ENCODE measurements around the gene PROSER2.

PROSER2 gene

DNA sequence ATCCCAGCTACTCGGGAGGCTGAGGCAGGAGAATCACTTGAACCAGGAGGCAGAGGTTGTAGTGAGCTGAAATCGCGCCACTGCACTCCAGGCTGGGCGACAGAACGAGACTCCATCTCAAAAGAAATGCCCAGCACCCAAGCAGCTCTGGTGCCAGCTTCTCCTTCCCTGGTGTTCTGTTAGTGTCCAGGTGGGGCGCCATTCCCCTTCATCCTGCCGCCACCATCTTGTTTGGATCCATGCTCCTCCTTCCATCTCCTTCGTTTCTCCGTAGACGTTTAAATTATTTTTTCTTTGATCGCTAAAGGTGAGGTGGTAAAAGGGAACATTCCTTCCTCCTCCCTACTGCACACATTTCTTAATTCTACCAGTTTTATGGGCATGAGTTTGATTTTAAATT, 30.3 kb downstream of the PROSER2 start:
- Histone ChIP-seq H4K12ac (ENCODE audit: low read depth, low read length) (no peak overlapping the region), H2BK12ac (ENCODE audit: low read length) (no peak overlapping the region), H3K23ac (ENCODE audit: low read length) (no peak overlapping the region), H3K79me1 (ENCODE audit: low read length) (no peaks in the 10 kb centered on the region), H3K9ac (ENCODE audit: low read length) (no peak overlapping the region), H2AFZ (ENCODE audit: insufficient read depth, low read length, poor library complexity) (no peak overlapping the region), H3K79me2 (ENCODE audit: control insufficient read depth, insufficient read depth, low read length, poor library complexity) (no peaks in the 10 kb centered on the region), H3K27me3 (ENCODE audit: insufficient read depth, low read length) (no peaks in the 10 kb centered on the region), H2BK5ac (ENCODE audit: low read depth, low read length, poor library complexity) (no peak overlapping the region), H2AK5ac (ENCODE audit: low read length) (no peak overlapping the region), H3K18ac (ENCODE audit: low read length) (no peak overlapping the region), H3K14ac (ENCODE audit: low read length) (no peak overlapping the region), H3K36me3 (ENCODE audit: control insufficient read depth in 1 of 2, insufficient read depth in 2 of 2, low read length in 2 of 2) (peaks cover 17 to 29% of the 10 kb centered on the region in 2 experiments), H3K9me3 (ENCODE audit: insufficient read depth, low read depth, low read length) (no peaks in the 10 kb centered on the region), H4K91ac (ENCODE audit: low read depth, low read length) (no peak overlapping the region), H3K4me3 (ENCODE audit: low read depth, low read length) (no peak overlapping the region), H3K27ac (ENCODE audit: low read depth, low read length) (no peak overlapping the region), H4K8ac (ENCODE audit: low read depth, low read length) (no peak overlapping the region), H3K4me2 (ENCODE audit: low read length) (no peak overlapping the region), H3K4me1 (ENCODE audit: control insufficient read depth in 1 of 2, insufficient read depth in 2 of 2, low read length in 2 of 2) (peaks cover 0 to 5% of the 10 kb centered on the region in 2 experiments), H2BK120ac (ENCODE audit: insufficient read depth, low read length, poor library complexity) (no peak overlapping the region), H3K4ac (ENCODE audit: low read depth, low read length) (no peak overlapping the region)
- no peak for DNase-seq
- WGBS (ENCODE audit: extremely low coverage, insufficient coverage, insufficient read length), result no CpG with 5 or more reads among the region's 11 CpGs

DNA sequence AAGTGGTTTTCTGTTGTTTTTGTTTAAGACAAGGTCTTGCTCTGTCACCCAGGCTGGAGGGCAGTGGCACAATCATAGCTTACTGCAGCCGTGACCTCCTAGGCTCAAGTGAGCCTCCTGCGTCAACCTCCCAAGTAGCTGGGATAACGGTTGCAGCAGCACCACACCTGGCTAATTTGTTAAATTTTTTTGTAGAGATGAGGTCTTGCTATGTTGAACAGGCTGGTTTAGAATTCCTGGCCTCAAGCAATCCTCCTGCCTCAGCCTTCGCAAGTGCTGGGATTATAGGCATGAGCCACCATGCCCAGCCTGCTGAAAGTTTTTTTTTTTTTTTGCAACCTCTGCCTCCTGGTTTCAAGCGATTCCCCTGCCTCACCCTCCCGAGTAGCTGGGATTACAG, 31.1 kb downstream of the PROSER2 start:
- Histone ChIP-seq H3K9ac (ENCODE audit: low read length) (no peak overlapping the region), H3K27me3 (ENCODE audit: insufficient read depth, low read length) (no peaks in the 10 kb centered on the region), H2BK120ac (ENCODE audit: insufficient read depth, low read length, poor library complexity) (no peak overlapping the region), H3K4me2 (ENCODE audit: low read length) (no peak overlapping the region), H3K4ac (ENCODE audit: low read depth, low read length) (no peak overlapping the region), H4K12ac (ENCODE audit: low read depth, low read length) (no peak overlapping the region), H3K9me3 (ENCODE audit: insufficient read depth, low read depth, low read length) (no peaks in the 10 kb centered on the region), H3K23ac (ENCODE audit: low read length) (no peak overlapping the region), H4K8ac (ENCODE audit: low read depth, low read length) (no peak overlapping the region), H3K4me3 (ENCODE audit: low read depth, low read length) (no peak overlapping the region), H2BK5ac (ENCODE audit: low read depth, low read length, poor library complexity) (no peak overlapping the region), H2AK5ac (ENCODE audit: low read length) (no peak overlapping the region), H2BK12ac (ENCODE audit: low read length) (no peak overlapping the region), H3K18ac (ENCODE audit: low read length) (no peak overlapping the region), H3K79me1 (ENCODE audit: low read length) (no peaks in the 10 kb centered on the region), H3K79me2 (ENCODE audit: control insufficient read depth, insufficient read depth, low read length, poor library complexity) (no peaks in the 10 kb centered on the region), H3K36me3 (ENCODE audit: control insufficient read depth in 1 of 2, insufficient read depth in 2 of 2, low read length in 2 of 2) (peaks cover 17 to 29% of the 10 kb centered on the region in 2 experiments), H2AFZ (ENCODE audit: insufficient read depth, low read length, poor library complexity) (no peak overlapping the region), H4K91ac (ENCODE audit: low read depth, low read length) (no peak overlapping the region), H3K27ac (ENCODE audit: low read depth, low read length) (no peak overlapping the region), H3K4me1 (ENCODE audit: control insufficient read depth in 1 of 2, insufficient read depth in 2 of 2, low read length in 2 of 2) (peaks cover 0 to 5% of the 10 kb centered on the region in 2 experiments), H3K14ac (ENCODE audit: low read length) (no peak overlapping the region)
- peak; percentile 89 to 93 for DNase-seq
- WGBS (ENCODE audit: extremely low coverage, insufficient coverage, insufficient read length), result no CpG with 5 or more reads among the region's 6 CpGs

DNA sequence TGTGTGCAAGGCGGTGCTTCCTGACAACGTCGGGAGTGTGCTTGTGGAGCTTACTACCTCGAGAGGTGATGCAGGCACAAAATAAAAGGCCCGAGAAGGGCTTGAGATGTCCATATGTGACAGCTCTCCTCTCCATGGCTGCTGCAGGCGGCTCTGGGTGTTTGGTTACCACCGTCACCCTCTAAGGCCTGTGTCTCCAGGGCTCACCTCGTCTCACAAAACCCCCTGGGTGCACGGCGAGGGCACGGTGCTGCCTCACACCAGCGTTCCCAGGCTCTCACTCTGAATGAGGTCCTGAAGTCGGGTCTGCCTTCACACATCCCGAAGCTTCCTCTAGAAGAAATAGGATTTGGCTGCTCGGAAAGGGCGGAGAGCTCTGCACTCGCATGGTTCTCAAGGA, 32.9 kb downstream of the PROSER2 start:
- H2AFZ ChIP-seq (ENCODE audit: insufficient read depth, low read length, poor library complexity), result no peak overlapping the region
- H3K9me3 ChIP-seq (ENCODE audit: insufficient read depth, low read depth, low read length), result no peaks in the 10 kb centered on the region
- no CpG with 5 or more reads among the region's 17 CpGs for whole genome bisulfite sequencing (ENCODE audit: extremely low coverage, insufficient coverage, insufficient read length)
- no peak overlapping the region for H3K9ac ChIP-seq (ENCODE audit: low read length)
- peaks cover 20 to 22% of the 10 kb centered on the region in 2 experiments for H3K36me3 ChIP-seq (ENCODE audit: control insufficient read depth in 1 of 2, insufficient read depth in 2 of 2, low read length in 2 of 2)
- no peaks in the 10 kb centered on the region for H3K27me3 ChIP-seq (ENCODE audit: insufficient read depth, low read length)
- no peak overlapping the region for H4K8ac ChIP-seq (ENCODE audit: low read depth, low read length)
- no peak overlapping the region for H3K18ac ChIP-seq (ENCODE audit: low read length)
- H2BK120ac ChIP-seq (ENCODE audit: insufficient read depth, low read length, poor library complexity), result no peak overlapping the region
- no peaks in the 10 kb centered on the region for H3K79me1 ChIP-seq (ENCODE audit: low read length)
- H3K23ac ChIP-seq (ENCODE audit: low read length), result no peak overlapping the region
- H3K4me2 ChIP-seq (ENCODE audit: low read length), result no peak overlapping the region
- H2BK5ac ChIP-seq (ENCODE audit: low read depth, low read length, poor library complexity), result no peak overlapping the region
- no peak overlapping the region for H2BK12ac ChIP-seq (ENCODE audit: low read length)
- no peak overlapping the region for H3K4ac ChIP-seq (ENCODE audit: low read depth, low read length)
- peak in 1 of 2 donors; percentile 46 for DNase-seq
- H3K4me1 ChIP-seq (ENCODE audit: control insufficient read depth in 1 of 2, insufficient read depth in 2 of 2, low read length in 2 of 2), result peaks cover 0 to 5% of the 10 kb centered on the region in 2 experiments
- no peaks in the 10 kb centered on the region for H3K79me2 ChIP-seq (ENCODE audit: control insufficient read depth, insufficient read depth, low read length, poor library complexity)
- no peak overlapping the region for H4K91ac ChIP-seq (ENCODE audit: low read depth, low read length)
- no peak overlapping the region for H2AK5ac ChIP-seq (ENCODE audit: low read length)
- no peak overlapping the region for H4K12ac ChIP-seq (ENCODE audit: low read depth, low read length)
- H3K4me3 ChIP-seq (ENCODE audit: low read depth, low read length), result no peak overlapping the region
- H3K27ac ChIP-seq (ENCODE audit: low read depth, low read length), result no peak overlapping the region
- H3K14ac ChIP-seq (ENCODE audit: low read length), result no peak overlapping the region

DNA sequence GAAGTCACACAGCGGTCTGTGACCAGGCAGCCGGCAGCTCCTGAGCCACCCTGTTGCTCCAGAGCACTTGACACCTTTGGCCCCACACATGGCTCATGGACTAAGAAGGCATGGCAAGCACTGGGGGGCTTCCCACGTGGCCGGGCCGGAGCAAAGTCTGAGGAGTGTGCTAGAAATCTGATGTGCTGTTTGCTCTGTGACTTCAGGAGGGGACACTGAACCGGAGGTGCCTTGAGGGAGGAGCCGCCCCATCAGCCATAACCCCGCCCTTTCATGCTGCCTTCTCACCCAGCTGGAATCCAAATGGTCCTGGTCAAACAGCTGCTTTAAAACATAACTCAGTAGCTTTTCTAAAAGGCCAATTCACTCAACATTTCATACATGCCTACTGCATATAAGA, 33.5 kb downstream of the PROSER2 start:
- no peak overlapping the region for H3K14ac ChIP-seq (ENCODE audit: low read length)
- no peak overlapping the region for H2BK12ac ChIP-seq (ENCODE audit: low read length)
- no peak overlapping the region for H3K23ac ChIP-seq (ENCODE audit: low read length)
- H3K4me1 ChIP-seq (ENCODE audit: control insufficient read depth in 1 of 2, insufficient read depth in 2 of 2, low read length in 2 of 2), result peaks cover 0 to 5% of the 10 kb centered on the region in 2 experiments
- H4K8ac ChIP-seq (ENCODE audit: low read depth, low read length), result no peak overlapping the region
- no peak overlapping the region for H3K27ac ChIP-seq (ENCODE audit: low read depth, low read length)
- no peaks in the 10 kb centered on the region for H3K79me1 ChIP-seq (ENCODE audit: low read length)
- H3K4ac ChIP-seq (ENCODE audit: low read depth, low read length), result no peak overlapping the region
- no peaks in the 10 kb centered on the region for H3K27me3 ChIP-seq (ENCODE audit: insufficient read depth, low read length)
- H3K4me2 ChIP-seq (ENCODE audit: low read length), result no peak overlapping the region
- H3K9ac ChIP-seq (ENCODE audit: low read length), result no peak overlapping the region
- DNase-seq, result peak in 1 of 2 donors; percentile 44
- H3K18ac ChIP-seq (ENCODE audit: low read length), result no peak overlapping the region
- peaks cover 24 to 26% of the 10 kb centered on the region in 2 experiments for H3K36me3 ChIP-seq (ENCODE audit: control insufficient read depth in 1 of 2, insufficient read depth in 2 of 2, low read length in 2 of 2)
- no CpG with 5 or more reads among the region's 8 CpGs for WGBS (ENCODE audit: extremely low coverage, insufficient coverage, insufficient read length)
- H2BK5ac ChIP-seq (ENCODE audit: low read depth, low read length, poor library complexity), result no peak overlapping the region
- no peak overlapping the region for H4K91ac ChIP-seq (ENCODE audit: low read depth, low read length)
- no peaks in the 10 kb centered on the region for H3K79me2 ChIP-seq (ENCODE audit: control insufficient read depth, insufficient read depth, low read length, poor library complexity)
- H2AK5ac ChIP-seq (ENCODE audit: low read length), result no peak overlapping the region
- no peak overlapping the region for H2BK120ac ChIP-seq (ENCODE audit: insufficient read depth, low read length, poor library complexity)
- H4K12ac ChIP-seq (ENCODE audit: low read depth, low read length), result no peak overlapping the region
- H2AFZ ChIP-seq (ENCODE audit: insufficient read depth, low read length, poor library complexity), result no peak overlapping the region
- H3K4me3 ChIP-seq (ENCODE audit: low read depth, low read length), result no peak overlapping the region
- H3K9me3 ChIP-seq (ENCODE audit: insufficient read depth, low read depth, low read length), result no peaks in the 10 kb centered on the region

All from trophoblast cell (in vitro differentiated cells and primary cell).